Measurements from ENCODE around the gene TFDP1.

TFDP1 gene

GRCh38 chr13:113671066-113672001 is 86.8 kb downstream of the TFDP1 start:
- no peak for DNase-seq (ENCODE audit: low spot score)
- TF ChIP-seq, protein P1, sequence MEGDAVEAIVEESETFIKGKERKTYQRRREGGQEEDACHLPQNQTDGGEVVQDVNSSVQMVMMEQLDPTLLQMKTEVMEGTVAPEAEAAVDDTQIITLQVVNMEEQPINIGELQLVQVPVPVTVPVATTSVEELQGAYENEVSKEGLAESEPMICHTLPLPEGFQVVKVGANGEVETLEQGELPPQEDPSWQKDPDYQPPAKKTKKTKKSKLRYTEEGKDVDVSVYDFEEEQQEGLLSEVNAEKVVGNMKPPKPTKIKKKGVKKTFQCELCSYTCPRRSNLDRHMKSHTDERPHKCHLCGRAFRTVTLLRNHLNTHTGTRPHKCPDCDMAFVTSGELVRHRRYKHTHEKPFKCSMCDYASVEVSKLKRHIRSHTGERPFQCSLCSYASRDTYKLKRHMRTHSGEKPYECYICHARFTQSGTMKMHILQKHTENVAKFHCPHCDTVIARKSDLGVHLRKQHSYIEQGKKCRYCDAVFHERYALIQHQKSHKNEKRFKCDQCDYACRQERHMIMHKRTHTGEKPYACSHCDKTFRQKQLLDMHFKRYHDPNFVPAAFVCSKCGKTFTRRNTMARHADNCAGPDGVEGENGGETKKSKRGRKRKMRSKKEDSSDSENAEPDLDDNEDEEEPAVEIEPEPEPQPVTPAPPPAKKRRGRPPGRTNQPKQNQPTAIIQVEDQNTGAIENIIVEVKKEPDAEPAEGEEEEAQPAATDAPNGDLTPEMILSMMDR (IDR thresholded peaks at IDR 0.05; ENCODE audit: extremely low read depth, missing control alignments), result no peak

DNA sequence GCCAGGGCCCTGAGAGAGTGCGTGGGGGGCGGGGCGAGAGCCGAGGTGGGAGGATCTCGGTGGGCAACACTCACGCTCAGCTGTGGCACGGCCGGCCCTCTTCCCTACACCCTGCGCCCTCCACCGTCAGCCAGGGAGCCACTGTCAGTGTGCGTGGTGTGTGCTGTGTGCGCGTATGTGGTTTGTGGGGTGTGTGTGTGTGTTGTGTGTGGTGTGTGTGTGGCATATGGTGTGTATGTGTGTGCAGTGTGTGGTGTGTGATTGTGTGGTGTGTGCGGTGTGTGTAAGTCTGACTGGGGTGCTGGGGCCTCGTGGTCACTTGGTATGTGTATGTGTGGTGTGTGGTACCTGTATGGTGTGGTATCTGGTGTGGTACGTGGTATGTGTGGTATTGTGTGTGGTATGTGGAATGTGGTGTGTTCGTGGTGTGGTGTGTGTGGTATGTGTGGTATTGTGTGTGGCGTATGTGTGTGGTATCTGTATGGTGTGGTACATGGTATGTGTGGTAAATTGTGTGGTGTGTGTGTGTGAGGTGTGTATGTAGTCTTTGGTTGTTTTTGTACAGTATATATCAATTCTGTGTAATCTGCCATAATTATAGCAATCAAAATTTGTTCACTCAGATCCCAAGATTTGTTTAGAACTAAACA is 87.6 kb downstream of the TFDP1 start:
- TF ChIP-seq, protein P1 (IDR thresholded peaks at IDR 0.05; ENCODE audit: extremely low read depth, missing control alignments), result no peak
- DNase-seq (ENCODE audit: low spot score), result no peak

Data from GM20000 (cell line).